NCI-H82 treated with DMSO at 0.1 percent for 48 hours (cell line): ENCODE measurements around the gene ZSCAN12.
A peak's percentile ranks its signal among the peaks of the same experiment; 100 is the strongest.

Experiments
- DNase-seq: peaks from one replicate; lab custom pipeline; 2025; ENCODE audit not compliant: unreplicated experiment; lab: John Stamatoyannopoulos, UW

ZSCAN12 gene

DNA sequence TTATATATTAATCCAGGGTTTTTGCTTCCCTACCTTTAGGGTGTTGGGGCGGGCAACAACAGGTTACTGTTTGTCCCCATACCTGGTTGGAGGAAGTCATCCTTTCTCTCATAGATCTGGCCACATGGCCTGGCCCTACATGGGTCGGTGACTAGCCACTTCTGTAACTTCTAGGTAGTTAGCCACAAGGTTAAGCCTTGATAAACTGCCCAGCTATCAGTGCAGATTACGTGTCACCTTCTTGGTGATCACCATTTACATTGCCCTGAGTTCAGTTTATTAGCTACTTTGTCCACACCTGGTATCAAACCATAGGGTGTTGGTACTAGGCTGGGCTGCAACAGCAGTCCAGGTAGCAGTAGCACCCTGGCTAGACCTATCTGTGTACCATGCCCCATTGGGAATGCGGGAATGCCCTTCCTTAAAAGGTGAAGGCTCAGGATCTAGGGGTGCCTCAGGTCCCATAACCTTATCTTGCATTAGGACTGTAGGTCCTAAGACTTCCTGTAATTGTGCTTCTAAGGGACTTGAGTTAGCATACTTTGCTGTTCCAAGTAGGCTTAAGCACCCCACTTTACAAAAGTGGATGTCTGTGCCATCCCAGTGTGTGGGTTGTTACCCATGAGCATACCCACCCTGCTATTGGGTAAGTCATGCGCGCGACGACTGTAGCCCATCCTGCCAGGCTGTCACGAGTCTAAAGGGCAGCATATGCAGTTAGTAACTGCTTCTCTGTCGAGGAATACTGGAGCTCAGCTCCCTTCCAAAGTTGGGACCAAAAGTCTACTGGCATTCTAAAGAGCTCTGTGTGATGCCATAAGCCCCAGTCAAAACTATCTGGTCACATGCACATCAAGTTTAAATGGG is 44.6 kb downstream of the ZSCAN12 start:
- no peak for DNase-seq

GRCh38 chr6:28353981-28354676 is 45.4 kb downstream of the ZSCAN12 start:
- no peak for DNase-seq

- no peak for DNase-seq
These were observed 46.2 kb downstream of the ZSCAN12 start for GRCh38 chr6:28353356-28353755.

DNA sequence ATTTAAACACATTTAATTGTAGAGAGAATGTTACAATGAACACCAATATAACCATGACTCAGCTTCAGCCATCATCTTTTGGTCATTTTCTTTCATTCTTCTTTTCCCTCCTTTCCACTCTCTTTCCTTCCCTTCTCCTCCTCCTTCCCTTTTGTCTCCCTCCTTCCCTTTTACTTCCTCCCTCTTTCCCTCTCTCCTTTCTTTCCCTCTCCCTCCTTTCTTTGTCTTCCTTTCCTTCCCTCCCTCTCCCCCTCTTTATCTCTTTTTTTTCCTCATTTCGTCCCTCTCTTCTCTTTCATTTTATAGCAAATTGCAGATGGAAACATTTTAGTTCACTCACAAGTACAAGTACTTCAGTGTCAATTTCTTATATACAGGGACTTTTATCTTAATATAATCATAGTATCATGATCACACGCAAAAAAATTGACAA is 48.0 kb downstream of the ZSCAN12 start:
- DNase-seq: no peak

DNA sequence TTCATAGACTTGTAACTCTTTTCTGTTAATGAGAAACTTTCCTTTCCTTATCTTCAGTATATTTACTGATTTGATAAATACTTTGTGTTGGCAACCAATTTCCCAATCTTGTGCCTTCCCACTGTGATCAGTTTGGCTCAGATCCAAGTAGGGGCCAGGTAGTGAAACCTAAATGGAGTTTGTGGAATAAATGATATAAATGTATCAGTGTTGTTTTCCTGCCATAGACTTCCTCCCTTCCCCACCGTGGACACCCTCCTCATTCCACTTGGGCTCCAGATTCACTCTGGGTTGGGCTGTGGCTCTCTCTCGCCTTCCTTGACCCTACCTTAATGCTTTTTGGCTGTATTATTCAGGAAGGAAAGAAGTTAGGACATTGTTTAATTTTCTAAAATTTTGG is 48.5 kb downstream of the ZSCAN12 start:
- DNase-seq: no peak

DNA sequence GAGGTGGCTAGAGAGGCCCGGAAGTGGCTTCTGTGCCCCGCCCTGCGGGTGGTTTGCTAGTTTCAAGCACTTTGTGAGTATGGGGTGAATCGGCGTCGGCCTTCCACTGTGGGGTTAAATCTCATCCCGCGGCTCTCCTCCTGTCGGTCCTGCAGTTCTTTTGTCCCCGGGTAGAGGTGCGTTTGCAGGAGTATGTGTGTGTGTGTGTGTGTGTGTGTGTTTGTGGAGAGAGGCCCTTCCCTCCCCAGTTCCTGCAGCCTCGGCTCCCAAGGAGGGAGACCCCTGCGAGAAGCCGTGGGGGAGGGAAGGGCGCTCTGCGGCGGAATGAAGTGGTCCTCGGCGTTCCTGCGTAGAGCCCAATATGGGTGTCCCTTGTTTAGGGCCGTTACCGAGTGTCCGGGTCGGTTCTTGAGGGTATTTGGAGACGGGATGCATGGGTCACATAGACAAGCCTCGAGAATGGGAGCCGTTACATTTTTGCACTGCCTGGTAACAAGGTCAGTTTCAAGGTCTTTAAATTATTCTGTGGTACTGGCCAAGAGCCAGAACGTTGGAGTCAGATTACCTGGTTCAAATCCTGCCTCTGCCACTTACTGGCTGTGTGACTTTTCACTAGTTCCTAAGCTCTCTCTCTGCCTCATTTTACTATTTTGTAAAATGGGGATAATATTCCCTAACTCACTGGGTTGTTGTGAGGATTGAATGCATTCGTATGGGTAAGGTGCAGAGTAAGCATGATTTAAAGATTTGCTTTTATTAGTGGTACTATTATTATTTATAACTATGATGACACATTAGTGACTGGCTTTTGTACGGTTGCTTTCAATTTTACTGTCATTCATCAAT is 49.4 kb downstream of the ZSCAN12 start, which contains the start of gene ZKSCAN3:
TSS of gene ZKSCAN3 (plus strand) at position 56 of the 846 bp plus-strand sequence. CDS start 9,640 bp downstream, outside the sequence.
- peak; percentile 69 for DNase-seq

DNA sequence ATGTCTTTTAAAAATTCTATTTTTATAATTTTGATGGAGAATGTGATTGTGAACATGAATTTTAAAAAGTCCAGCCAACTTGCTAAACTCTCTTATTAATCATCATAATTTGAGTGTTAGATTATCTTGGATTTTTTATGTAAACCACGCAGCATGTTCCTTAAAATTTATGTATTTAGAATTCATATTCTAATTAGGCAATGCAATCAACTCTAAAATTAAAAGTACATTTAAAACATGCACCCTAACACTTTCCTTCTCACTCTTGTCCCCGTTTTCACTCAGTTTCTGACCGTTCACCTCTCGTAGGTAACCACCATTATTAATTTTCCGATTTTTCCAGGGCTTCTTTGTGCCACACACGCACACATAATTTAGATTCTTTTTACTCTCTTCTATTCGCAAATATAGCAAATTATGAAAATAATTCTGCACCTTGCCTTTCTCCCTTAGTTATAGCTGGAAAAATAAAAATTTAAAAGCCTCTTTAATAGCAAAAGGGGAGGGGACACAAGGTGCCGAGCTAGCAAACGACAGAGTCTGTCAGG is 50.1 kb downstream of the ZSCAN12 start:
- no peak for DNase-seq

DNA sequence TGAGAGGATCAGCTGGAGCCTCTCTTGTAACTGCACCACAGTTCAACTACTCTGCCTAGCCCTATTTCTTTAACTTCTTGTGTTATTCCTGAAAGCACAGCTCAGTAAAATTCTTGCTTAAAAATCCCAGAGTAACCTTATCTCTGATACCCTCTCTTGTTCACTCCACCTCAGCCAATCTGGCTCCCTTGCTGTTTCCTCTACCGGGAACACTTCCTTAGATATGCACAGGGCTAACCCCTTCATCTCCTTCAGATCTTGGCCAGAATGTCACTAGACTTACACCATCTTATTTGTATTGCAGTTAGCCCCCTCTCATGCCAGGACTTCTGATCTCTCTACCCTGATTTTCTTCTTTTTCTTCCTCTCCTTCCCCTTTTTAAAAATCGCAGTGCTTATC is 52.4 kb downstream of the ZSCAN12 start:
- no peak for DNase-seq

- no peak for DNase-seq
These were observed 54.3 kb downstream of the ZSCAN12 start for GRCh38 chr6:28345201-28345600.

DNA sequence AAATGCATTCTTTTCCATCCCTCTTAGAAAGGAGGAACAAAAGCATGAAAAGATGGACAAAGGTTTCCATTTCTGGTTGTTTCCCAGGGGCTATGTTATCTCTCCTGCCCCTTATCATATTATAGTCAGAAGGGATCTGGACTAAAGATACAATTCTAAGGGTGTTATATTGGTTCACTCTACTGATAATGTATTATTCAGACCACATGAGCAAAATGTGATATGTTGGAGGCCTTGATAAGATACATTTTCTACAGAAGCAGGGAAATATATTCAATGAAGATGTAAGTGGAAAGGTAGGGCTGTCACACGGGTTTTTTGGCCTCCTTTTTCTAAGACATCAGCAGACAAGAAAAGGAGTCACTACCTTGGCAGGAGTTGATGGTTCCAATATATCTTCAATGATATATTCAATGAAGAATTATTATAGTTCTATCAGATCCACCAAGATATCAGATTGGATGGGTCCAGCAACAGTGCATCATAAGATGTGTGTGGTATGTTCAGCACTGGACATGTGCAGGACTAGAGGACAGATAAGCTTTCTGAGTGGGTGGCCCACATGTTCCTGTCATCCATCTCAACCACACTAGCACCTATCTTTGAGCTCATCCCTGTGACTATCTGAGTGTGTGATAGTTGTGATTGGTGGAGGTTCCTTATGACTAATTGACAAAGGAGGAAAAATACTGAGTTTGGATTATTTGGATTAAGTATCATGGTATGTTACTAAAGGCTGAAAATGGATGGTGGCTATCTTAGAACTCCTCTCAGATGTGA is 55.5 kb downstream of the ZSCAN12 start:
- no peak for DNase-seq

DNA sequence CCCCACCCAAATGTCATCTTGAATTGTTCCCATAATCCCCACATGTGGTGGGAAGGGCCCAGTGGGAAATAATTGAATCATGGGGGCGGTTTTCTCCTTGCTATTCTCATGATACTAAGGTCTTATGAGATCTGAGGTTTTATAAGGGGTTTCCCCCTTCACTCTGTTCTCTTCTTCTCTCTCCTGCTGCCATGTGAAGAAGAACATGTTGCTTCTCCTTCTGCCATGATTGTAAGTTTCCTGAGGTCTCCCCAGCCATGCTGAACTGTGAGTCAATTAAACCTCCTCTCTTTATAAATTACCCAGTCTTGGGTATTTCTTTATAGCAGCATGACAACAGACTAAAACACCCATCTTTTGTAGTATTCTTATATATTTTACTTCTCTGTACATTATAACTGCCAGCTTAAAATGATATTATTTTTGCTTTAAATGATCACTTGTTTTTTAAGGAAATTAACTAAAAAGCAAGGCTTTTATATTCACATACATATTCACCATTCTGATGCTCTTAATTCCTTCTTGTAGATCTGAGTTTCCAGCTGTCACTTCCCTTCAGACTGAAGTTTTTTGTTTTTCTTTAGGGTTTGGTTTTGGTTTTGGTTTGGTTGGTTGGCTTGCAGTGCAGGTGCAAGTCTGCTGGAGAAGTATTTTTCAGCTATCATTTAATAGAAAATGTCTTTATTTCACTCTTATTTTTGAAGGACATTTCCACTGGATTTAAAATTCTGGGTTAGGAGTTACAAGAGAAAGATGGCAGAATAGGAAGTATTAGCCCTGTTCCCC is 59.0 kb downstream of the ZSCAN12 start:
- DNase-seq: no peak

GRCh38 chr6:28337121-28337520 is 62.4 kb downstream of the ZSCAN12 start:
- no peak for DNase-seq

- peak; percentile 12 for DNase-seq
These were observed 63.0 kb downstream of the ZSCAN12 start for GRCh38 chr6:28336284-28337120.

DNA sequence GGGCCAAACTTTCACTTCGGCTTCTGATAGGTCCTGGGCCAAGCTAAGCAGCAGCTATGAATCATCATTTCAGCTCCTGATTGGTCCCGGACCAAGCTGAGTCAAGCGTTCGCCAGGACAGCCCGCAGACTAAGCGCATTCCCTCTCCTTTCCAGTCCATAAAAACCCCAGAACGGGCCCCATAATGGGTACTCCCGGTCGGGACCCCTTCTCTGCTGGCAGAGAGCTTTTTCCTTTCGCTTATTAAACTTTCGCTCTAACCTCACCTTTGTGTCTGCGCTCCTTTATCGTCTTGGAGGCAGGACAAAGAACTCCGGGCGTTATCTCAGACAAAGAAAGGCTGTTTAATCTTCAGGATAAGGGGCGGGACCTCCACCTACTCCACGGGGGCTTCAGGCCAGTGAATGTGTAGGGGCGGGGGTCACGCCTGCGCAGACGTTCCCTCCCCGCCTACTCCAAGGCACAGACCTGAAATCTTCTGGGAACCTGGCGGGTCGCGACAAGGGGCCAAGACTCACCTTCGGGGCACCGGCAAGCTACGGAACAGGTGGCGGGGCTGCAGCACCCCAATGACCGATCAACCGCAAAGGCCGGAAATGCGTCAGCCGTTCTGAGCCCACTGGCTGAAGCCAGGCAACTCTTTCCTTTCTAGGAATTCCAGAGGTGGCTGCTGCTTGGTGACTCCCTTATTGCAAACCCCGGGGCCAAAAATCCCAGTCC is 63.8 kb downstream of the ZSCAN12 start, which contains the start of gene ZSCAN31:
TSS of gene ZSCAN31 (minus strand) at position 585 of the 720 bp plus-strand sequence. CDS start 6,465 bp downstream, outside the sequence.
- peak; percentile 92 for DNase-seq

DNA sequence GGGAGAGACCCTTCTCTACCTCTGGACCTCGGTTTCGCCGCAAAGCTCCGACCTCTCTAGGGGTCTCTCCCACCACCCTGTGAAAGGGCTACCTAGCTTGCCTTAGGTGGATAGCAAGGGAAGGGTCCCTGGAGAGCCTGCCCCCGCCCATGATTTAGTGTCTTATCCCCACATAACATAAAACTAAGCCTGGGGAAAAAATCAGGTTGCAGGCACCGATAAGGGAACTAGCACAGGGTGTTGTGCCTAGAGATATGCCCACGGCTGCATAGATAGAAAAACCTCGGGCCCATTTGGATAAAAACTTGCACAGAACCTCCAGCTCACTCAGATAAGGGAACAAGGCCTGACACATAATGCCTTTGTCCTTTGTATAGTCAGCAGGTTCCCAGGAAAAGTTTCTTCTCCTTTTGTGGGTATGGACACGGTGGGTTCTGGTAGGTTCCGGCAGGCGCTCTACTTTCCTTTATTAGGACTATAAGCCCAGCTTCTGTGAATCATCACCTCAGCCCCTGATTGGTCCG is 64.4 kb downstream of the ZSCAN12 start:
- no peak for DNase-seq

- no peak for DNase-seq
These were observed 65.1 kb downstream of the ZSCAN12 start for GRCh38 chr6:28334286-28335039.

- no peak for DNase-seq
These were observed 65.9 kb downstream of the ZSCAN12 start for GRCh38 chr6:28333599-28334018.
